ENCODE measurements around the gene SESN1. TPM values are rescaled to one million over a fixed set of nuclear protein-coding genes. Genes with fewer than 3 reads are reported as not detected.
"Not testable (repeated sequence)": the region's sequence is repeated elsewhere in the genome, so short reads cannot be mapped to it uniquely, and the experiment has no call there.

The SESN1 gene
- 5.3 TPM for polyA plus RNA-seq (2012; ENCODE audit: insufficient read depth, insufficient read length)

GRCh38 chr6:109094416-109095035, at the start of gene SESN1:
TSS of gene SESN1 (minus strand) at chr6:109094846. CDS start at chr6:109094073, 773 bp downstream.
- H3K4me3 ChIP-seq (ENCODE audit: low read length): peak within 1 kb of the TSS; percentile 83
- DNase-seq (ENCODE audit: low read depth, low spot score): peak; percentile 71

GRCh38 chr6:109143191-109143590, 48.5 kb upstream of the SESN1 start:
- DNase-seq (ENCODE audit: low read depth, low spot score): no peak
- H3K4me3 ChIP-seq (ENCODE audit: low read length): no peak overlapping the region

- H3K4me3 ChIP-seq (ENCODE audit: low read length); DNase-seq (ENCODE audit: low read depth, low spot score): not testable (repeated sequence)
Measured at GRCh38 chr6:109142067-109142466, 47.4 kb upstream of the SESN1 start.

- no peak overlapping the region for H3K4me3 ChIP-seq (ENCODE audit: low read length)
- no peak for DNase-seq (ENCODE audit: low read depth, low spot score)
Measured at GRCh38 chr6:109139109-109139508, 44.5 kb upstream of the SESN1 start.

- not testable (repeated sequence) for H3K4me3 ChIP-seq (ENCODE audit: low read length); DNase-seq (ENCODE audit: low read depth, low spot score)
Measured at GRCh38 chr6:109136530-109136929, 41.9 kb upstream of the SESN1 start.

GRCh38 chr6:109136039-109136438, 41.4 kb upstream of the SESN1 start:
- not testable (repeated sequence) for DNase-seq (ENCODE audit: low read depth, low spot score); H3K4me3 ChIP-seq (ENCODE audit: low read length)

GRCh38 chr6:109135600-109135999, 41.0 kb upstream of the SESN1 start:
- not testable (repeated sequence) for DNase-seq (ENCODE audit: low read depth, low spot score); H3K4me3 ChIP-seq (ENCODE audit: low read length)

- no peak for DNase-seq (ENCODE audit: low read depth, low spot score)
- H3K4me3 ChIP-seq (ENCODE audit: low read length): no peak overlapping the region
Measured at GRCh38 chr6:109130065-109130464, 35.4 kb upstream of the SESN1 start.

GRCh38 chr6:109125504-109125903, 30.9 kb upstream of the SESN1 start:
- no peak overlapping the region for H3K4me3 ChIP-seq (ENCODE audit: low read length)
- DNase-seq (ENCODE audit: low read depth, low spot score): no peak

- no peak for DNase-seq (ENCODE audit: low read depth, low spot score)
- H3K4me3 ChIP-seq (ENCODE audit: low read length): no peak overlapping the region
Measured at GRCh38 chr6:109124219-109124618, 29.6 kb upstream of the SESN1 start.

- DNase-seq (ENCODE audit: low read depth, low spot score): no peak
Measured at GRCh38 chr6:109121411-109121810, 26.8 kb upstream of the SESN1 start.

GRCh38 chr6:109118871-109119354, 24.3 kb upstream of the SESN1 start:
- no peak for DNase-seq (ENCODE audit: low read depth, low spot score)
- H3K4me3 ChIP-seq (ENCODE audit: low read length): no peak overlapping the region

More at GRCh38 chr6:109121411-109121810, 26.8 kb upstream of the SESN1 start:
- no peak overlapping the region for H3K4me3 ChIP-seq (ENCODE audit: low read length)

- no peak overlapping the region for H3K4me3 ChIP-seq (ENCODE audit: low read length)
- DNase-seq (ENCODE audit: low read depth, low spot score): no peak
Measured at GRCh38 chr6:109118337-109118736, 23.7 kb upstream of the SESN1 start.

GRCh38 chr6:109117346-109118035, 22.8 kb upstream of the SESN1 start:
- DNase-seq (ENCODE audit: low read depth, low spot score): no peak
- no peak overlapping the region for H3K4me3 ChIP-seq (ENCODE audit: low read length)

GRCh38 chr6:109112663-109113062, 18.0 kb upstream of the SESN1 start:
- DNase-seq (ENCODE audit: low read depth, low spot score); H3K4me3 ChIP-seq (ENCODE audit: low read length): not testable (repeated sequence)

GRCh38 chr6:109109663-109110062, 15.0 kb upstream of the SESN1 start:
- H3K4me3 ChIP-seq (ENCODE audit: low read length): not testable (repeated sequence)

GRCh38 chr6:109105681-109106080, 11.0 kb upstream of the SESN1 start:
- no peak for DNase-seq (ENCODE audit: low read depth, low spot score)
- H3K4me3 ChIP-seq (ENCODE audit: low read length): no peak overlapping the region

More at GRCh38 chr6:109109663-109110062, 15.0 kb upstream of the SESN1 start:
- DNase-seq (ENCODE audit: low read depth, low spot score): not testable (repeated sequence)

- H3K4me3 ChIP-seq (ENCODE audit: low read length): no peak overlapping the region
- no peak for DNase-seq (ENCODE audit: low read depth, low spot score)
Measured at GRCh38 chr6:109104512-109104911, 9.9 kb upstream of the SESN1 start.

- H3K4me3 ChIP-seq (ENCODE audit: low read length): no peak overlapping the region
- DNase-seq (ENCODE audit: low read depth, low spot score): no peak
Measured at GRCh38 chr6:109103942-109104341, 9.3 kb upstream of the SESN1 start.

- no peak for DNase-seq (ENCODE audit: low read depth, low spot score)
Measured at GRCh38 chr6:109102762-109103161, 8.1 kb upstream of the SESN1 start.

More at GRCh38 chr6:109102762-109103161, 8.1 kb upstream of the SESN1 start:
- no peak overlapping the region for H3K4me3 ChIP-seq (ENCODE audit: low read length)
